ENCODE measurements around the gene PDE7B.

- TF ChIP-seq CTCF (tag by site-specific recombination; IDR thresholded peaks at IDR 0.05) (no peak), KLF8 (tag by site-specific recombination; IDR thresholded peaks at IDR 0.05) (no peak), ZNF660 (tag by site-specific recombination; IDR thresholded peaks at IDR 0.05) (no peak), YY1 (tag by site-specific recombination; IDR thresholded peaks at IDR 0.05) (no peak), ATF2 (tag by site-specific recombination; IDR thresholded peaks at IDR 0.05; ENCODE audit: low read depth) (no peak), REST (tag by site-specific recombination; IDR thresholded peaks at IDR 0.05) (no peak), ZNF132 (tag by site-specific recombination; IDR thresholded peaks at IDR 0.05; ENCODE audit: borderline replicate concordance) (no peak), ZNF791 (tag by site-specific recombination; IDR thresholded peaks at IDR 0.05) (no peak)
- TF ChIP-seq, protein P1, sequence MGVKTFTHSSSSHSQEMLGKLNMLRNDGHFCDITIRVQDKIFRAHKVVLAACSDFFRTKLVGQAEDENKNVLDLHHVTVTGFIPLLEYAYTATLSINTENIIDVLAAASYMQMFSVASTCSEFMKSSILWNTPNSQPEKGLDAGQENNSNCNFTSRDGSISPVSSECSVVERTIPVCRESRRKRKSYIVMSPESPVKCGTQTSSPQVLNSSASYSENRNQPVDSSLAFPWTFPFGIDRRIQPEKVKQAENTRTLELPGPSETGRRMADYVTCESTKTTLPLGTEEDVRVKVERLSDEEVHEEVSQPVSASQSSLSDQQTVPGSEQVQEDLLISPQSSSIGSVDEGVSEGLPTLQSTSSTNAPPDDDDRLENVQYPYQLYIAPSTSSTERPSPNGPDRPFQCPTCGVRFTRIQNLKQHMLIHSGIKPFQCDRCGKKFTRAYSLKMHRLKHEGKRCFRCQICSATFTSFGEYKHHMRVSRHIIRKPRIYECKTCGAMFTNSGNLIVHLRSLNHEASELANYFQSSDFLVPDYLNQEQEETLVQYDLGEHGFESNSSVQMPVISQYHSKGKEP (tag by site-specific recombination; IDR thresholded peaks at IDR 0.05): no peak
- TF ChIP-seq, protein P2, sequence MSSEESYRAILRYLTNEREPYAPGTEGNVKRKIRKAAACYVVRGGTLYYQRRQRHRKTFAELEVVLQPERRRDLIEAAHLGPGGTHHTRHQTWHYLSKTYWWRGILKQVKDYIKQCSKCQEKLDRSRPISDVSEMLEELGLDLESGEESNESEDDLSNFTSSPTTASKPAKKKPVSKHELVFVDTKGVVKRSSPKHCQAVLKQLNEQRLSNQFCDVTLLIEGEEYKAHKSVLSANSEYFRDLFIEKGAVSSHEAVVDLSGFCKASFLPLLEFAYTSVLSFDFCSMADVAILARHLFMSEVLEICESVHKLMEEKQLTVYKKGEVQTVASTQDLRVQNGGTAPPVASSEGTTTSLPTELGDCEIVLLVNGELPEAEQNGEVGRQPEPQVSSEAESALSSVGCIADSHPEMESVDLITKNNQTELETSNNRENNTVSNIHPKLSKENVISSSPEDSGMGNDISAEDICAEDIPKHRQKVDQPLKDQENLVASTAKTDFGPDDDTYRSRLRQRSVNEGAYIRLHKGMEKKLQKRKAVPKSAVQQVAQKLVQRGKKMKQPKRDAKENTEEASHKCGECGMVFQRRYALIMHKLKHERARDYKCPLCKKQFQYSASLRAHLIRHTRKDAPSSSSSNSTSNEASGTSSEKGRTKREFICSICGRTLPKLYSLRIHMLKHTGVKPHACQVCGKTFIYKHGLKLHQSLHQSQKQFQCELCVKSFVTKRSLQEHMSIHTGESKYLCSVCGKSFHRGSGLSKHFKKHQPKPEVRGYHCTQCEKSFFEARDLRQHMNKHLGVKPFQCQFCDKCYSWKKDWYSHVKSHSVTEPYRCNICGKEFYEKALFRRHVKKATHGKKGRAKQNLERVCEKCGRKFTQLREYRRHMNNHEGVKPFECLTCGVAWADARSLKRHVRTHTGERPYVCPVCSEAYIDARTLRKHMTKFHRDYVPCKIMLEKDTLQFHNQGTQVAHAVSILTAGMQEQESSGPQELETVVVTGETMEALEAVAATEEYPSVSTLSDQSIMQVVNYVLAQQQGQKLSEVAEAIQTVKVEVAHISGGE (tag by site-specific recombination; conservative IDR thresholded peaks at IDR 0.05; ENCODE audit: low read depth): no peak
Measured at GRCh38 chr6:135902756-135903331, 51.3 kb downstream of the PDE7B start.

Measured in HEK293 (cell line).